Kidney epithelial cell (primary cell): ENCODE data around the gene RNASE7. TPM values are rescaled to one million over a fixed set of nuclear protein-coding genes. Genes with fewer than 3 reads are reported as not detected.

ENCODE experiments used
- DNase-seq: peaks from one replicate; pipeline ENCODE4 v3.0.0-alpha.2; 2010; ENCODE audit warnings: low read depth
- H3K27me3 ChIP-seq: 2 replicates; pipeline ENCODE4 v1.6.0; 2011; ENCODE audit warnings: low read length; ENCODE audit not compliant: control insufficient read depth, insufficient read depth
- H3K36me3 ChIP-seq: 2 replicates; pipeline ENCODE4 v1.5.1; 2011; ENCODE audit warnings: low read length; ENCODE audit not compliant: control insufficient read depth, insufficient read depth
- H3K4me3 ChIP-seq: 2 replicates; pipeline ENCODE4 v1.5.1; 2011; ENCODE audit warnings: low read depth, mild to moderate bottlenecking, control low read depth, low read length
- CTCF ChIP-seq: IDR thresholded peaks from 2 replicates; pipeline ENCODE4 v1.5.1; 2011; ENCODE audit warnings: mild to moderate bottlenecking, moderate library complexity, low read length, control low read depth, inconsistent platforms; ENCODE audit not compliant: insufficient read depth, poor library complexity, severe bottlenecking
- total RNA-seq: library from RNA; depleted of rRNA; stranded (reverse); fragments of >200 nt; gene quantifications from 2 replicates; pipeline ENCODE4 v1.2.3, GENCODE V29; 2015

Gene RNASE7
- total RNA-seq, 1 donor from 2014 or later: not detected

GRCh38 chr14:21084998-21085853 lies 43.1 kb downstream of the RNASE7 start:
- Histone ChIP-seq H3K4me3 (no peak overlapping the region), H3K36me3 (peaks cover 2% of the 10 kb centered on the region), H3K27me3 (no peaks in the 10 kb centered on the region)
- DNase-seq: no peak
- no peak for TF ChIP-seq CTCF

- H3K27me3 ChIP-seq: no peaks in the 10 kb centered on the region
- H3K36me3 ChIP-seq: peaks cover 1% of the 10 kb centered on the region
- TF ChIP-seq CTCF: no peak
- no peak overlapping the region for H3K4me3 ChIP-seq
- DNase-seq: no peak
Observed at GRCh38 chr14:21086908-21087293, 44.7 kb downstream of the RNASE7 start.

GRCh38 chr14:21087294-21088091 lies 45.3 kb downstream of the RNASE7 start:
- Histone ChIP-seq H3K27me3 (no peaks in the 10 kb centered on the region), H3K4me3 (no peak overlapping the region), H3K36me3 (peaks cover 1% of the 10 kb centered on the region)
- no peak for TF ChIP-seq CTCF
- no peak for DNase-seq

GRCh38 chr14:21088687-21089086 lies 46.5 kb downstream of the RNASE7 start:
- Histone ChIP-seq H3K4me3 (no peak overlapping the region), H3K36me3 (no peaks in the 10 kb centered on the region), H3K27me3 (no peaks in the 10 kb centered on the region)
- TF ChIP-seq CTCF: no peak
- no peak for DNase-seq

GRCh38 chr14:21089271-21089670 lies 47.1 kb downstream of the RNASE7 start:
- no peak for DNase-seq
- no peaks in the 10 kb centered on the region for H3K36me3 ChIP-seq
- no peak for TF ChIP-seq CTCF

More at GRCh38 chr14:21089271-21089670, 47.1 kb downstream of the RNASE7 start:
- Histone ChIP-seq H3K4me3 (no peak overlapping the region), H3K27me3 (no peaks in the 10 kb centered on the region)
